MCF 10A (cell line): ENCODE data around the gene MICOS13. TPM values are rescaled to one million over a fixed set of nuclear protein-coding genes. Genes with fewer than 3 reads are reported as not detected.

Experiments
- BruUV-seq: library from RNA; stranded (reverse); fragments of 400-500 nt; replicated peaks from 2 replicates; lab custom pipeline; 2021; lab: Mats Ljungman, UMichigan
- CTCF ChIA-PET: fragments of 300-600 bp; sonication (Branson Sonifier 250); formaldehyde crosslinking; extraction: SDS; loops from one replicate; lab custom pipeline; 2021; ENCODE audit warnings: antibody characterized with exemption, inconsistent platforms; lab: Yijun Ruan, JAX
- POLR2A ChIA-PET: fragments of 300-600, 350-650 bp; sonication (Branson Sonifier 250); formaldehyde crosslinking; extraction: SDS; loops from one replicate; lab custom pipeline; 2020; ENCODE audit warnings: antibody characterized with exemption, inconsistent platforms; lab: Yijun Ruan, JAX
- DNase-seq: peaks from one replicate; pipeline ENCODE4 v3.0.0-alpha.2; 2018; ENCODE audit not compliant: unreplicated experiment
- H3K27ac Mint-ChIP-seq: one replicate; pipeline ENCODE4 v1.8.0; 2022; ENCODE audit warnings: mild to moderate bottlenecking, low read depth, mixed read lengths; ENCODE audit not compliant: unreplicated experiment
- H3K27me3 Mint-ChIP-seq: one replicate; pipeline ENCODE4 v1.8.0; 2022; ENCODE audit warnings: mixed read lengths; ENCODE audit not compliant: insufficient read depth, unreplicated experiment
- H3K36me3 Mint-ChIP-seq: one replicate; pipeline ENCODE4 v1.8.0; 2022; ENCODE audit warnings: mild to moderate bottlenecking, moderate library complexity, mixed read lengths; ENCODE audit not compliant: insufficient read depth, unreplicated experiment
- H3K4me1 Mint-ChIP-seq: one replicate; pipeline ENCODE4 v1.8.0; 2022; ENCODE audit warnings: mixed read lengths; ENCODE audit not compliant: insufficient read depth, unreplicated experiment
- H3K4me3 Mint-ChIP-seq: one replicate; pipeline ENCODE4 v1.8.0; 2022; ENCODE audit warnings: mild to moderate bottlenecking, moderate library complexity, mixed read lengths; ENCODE audit not compliant: unreplicated experiment
- H3K9me3 Mint-ChIP-seq: one replicate; pipeline ENCODE4 v1.8.0; 2022; ENCODE audit warnings: mixed read lengths; ENCODE audit not compliant: unreplicated experiment
- intact Hi-C: fragments of 100-400 bp; cut with micrococcal nuclease; formaldehyde crosslinking; loops from 2 replicates; pipeline ENCODE4 v1.14.1; 2022
- total RNA-seq: library from RNA; stranded (reverse); gene quantifications from 2 replicates; pipeline ENCODE4 v1.2.3, GENCODE V29; 2022
- TF ChIP-seq, protein P1 (sequence below): fragments of 200-600 bp; IDR thresholded peaks from one replicate; pipeline ENCODE4 v1.8.0; 2022; ENCODE audit warnings: antibody characterized with exemption, mild to moderate bottlenecking; ENCODE audit not compliant: unreplicated experiment

Gene MICOS13
- total RNA-seq, 1 experiment from 2014 or later, result 73.0 TPM

DNA sequence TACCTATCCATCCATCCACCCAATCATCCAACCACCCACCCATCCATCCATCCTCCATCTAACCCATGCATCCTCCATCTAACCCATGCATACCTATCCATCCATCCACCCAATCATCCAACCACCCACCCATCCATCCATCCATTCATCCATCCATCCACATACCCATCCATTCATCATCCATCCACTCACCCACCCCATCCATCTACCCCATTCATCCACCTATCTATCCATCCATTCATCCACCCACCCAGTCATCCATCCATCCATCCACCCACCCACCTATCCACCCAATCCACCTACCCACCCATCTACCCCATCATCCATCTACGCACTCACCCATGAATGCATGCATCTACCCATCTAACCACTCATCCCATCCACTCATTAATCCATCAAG, 6.6 kb downstream of the MICOS13 start:
- peaks cover 29% of the 10 kb centered on the region for H3K36me3 Mint-ChIP-seq
- ChIA-PET POLR2A (interaction anchor here (0.8 kb wide), 1 partner anchor 16 kb away, joined by 4 read pairs; the partner anchor contains the start of gene RPL36), CTCF (no interaction called here)
- H3K4me3 Mint-ChIP-seq, result no peak overlapping the region
- no TSS peak for BruUV-seq
- no peak overlapping the region for H3K27ac Mint-ChIP-seq
- H3K4me1 Mint-ChIP-seq, result peaks cover 10% of the 10 kb centered on the region
- TF ChIP-seq, protein P1, sequence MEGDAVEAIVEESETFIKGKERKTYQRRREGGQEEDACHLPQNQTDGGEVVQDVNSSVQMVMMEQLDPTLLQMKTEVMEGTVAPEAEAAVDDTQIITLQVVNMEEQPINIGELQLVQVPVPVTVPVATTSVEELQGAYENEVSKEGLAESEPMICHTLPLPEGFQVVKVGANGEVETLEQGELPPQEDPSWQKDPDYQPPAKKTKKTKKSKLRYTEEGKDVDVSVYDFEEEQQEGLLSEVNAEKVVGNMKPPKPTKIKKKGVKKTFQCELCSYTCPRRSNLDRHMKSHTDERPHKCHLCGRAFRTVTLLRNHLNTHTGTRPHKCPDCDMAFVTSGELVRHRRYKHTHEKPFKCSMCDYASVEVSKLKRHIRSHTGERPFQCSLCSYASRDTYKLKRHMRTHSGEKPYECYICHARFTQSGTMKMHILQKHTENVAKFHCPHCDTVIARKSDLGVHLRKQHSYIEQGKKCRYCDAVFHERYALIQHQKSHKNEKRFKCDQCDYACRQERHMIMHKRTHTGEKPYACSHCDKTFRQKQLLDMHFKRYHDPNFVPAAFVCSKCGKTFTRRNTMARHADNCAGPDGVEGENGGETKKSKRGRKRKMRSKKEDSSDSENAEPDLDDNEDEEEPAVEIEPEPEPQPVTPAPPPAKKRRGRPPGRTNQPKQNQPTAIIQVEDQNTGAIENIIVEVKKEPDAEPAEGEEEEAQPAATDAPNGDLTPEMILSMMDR, result no peak
- intact Hi-C loops, result no loop called here
- H3K27me3 Mint-ChIP-seq, result no peaks in the 10 kb centered on the region
- no peak for DNase-seq
- H3K9me3 Mint-ChIP-seq, result no peaks in the 10 kb centered on the region

DNA sequence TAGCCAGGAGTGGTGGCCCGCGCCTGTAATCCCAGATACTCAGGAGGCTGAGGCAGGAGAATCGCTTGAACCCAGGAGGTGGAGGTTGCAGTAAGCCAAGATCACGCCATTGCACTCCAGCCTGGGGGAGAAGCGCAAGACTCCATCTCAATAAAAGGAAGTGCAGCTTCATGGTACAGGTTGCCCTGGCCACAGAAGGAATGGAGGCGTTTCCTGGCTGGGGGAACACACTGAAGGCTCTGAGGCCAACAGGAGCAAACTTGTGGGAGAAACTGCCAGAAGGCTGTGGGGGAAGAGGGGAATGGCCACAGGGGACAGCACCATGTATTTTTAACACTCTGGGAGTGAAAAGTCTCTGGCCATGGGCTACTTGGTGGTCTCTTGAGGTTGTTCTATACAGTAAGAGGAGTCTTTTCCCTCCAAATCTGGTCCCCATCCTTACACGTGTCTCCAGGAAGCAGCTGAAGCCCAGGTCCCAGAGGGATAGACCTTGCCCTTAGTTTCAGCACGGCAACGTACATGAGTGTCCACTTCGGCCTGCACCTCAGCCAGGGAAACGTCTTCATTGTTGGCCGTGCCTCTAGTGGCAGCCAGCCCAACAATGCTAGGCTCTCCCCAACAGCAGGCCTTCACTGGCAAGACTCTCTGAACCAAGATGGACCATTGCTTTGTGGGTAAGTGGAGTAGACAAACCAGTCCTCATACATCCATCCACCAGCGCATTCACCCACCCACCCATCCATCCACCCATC, 7.4 kb downstream of the MICOS13 start:
- intact Hi-C loops, result no loop called here
- H3K27me3 Mint-ChIP-seq, result no peaks in the 10 kb centered on the region
- no TSS peak for BruUV-seq
- peaks cover 10% of the 10 kb centered on the region for H3K4me1 Mint-ChIP-seq
- CTCF ChIA-PET, result no interaction called here
- DNase-seq, result no peak
- no peak overlapping the region for H3K27ac Mint-ChIP-seq
- no peak overlapping the region for H3K4me3 Mint-ChIP-seq
- H3K36me3 Mint-ChIP-seq, result peaks cover 38% of the 10 kb centered on the region
- POLR2A ChIA-PET, result interaction anchor here (1.0 kb wide), 1 partner anchor 17 kb away, joined by 3 read pairs; no protein-coding TSS in a partner anchor
- TF ChIP-seq, protein P1, result no peak
- H3K9me3 Mint-ChIP-seq, result no peaks in the 10 kb centered on the region

DNA sequence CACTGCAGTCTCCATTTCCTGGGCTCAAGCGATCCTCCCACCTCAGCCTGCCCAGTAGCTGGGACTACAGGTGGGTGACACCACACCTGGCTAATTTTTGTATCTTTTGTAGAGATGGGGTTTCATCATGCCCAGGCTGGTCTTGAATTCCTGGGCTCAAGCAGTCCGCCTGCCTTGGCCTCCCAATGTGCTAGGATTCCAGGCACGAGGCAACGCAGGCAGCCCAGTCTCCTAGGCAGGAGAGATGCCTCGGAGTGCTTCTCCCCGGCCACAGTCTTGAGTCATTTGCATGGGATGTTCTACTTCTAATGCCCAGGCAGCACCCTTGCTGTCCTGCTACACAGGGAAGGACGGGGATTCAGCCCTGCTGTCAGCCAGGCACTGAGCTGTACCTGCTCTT, 8.7 kb downstream of the MICOS13 start:
- TF ChIP-seq, protein P1, result no peak
- no peaks in the 10 kb centered on the region for H3K9me3 Mint-ChIP-seq
- no peak for DNase-seq
- no peak overlapping the region for H3K4me3 Mint-ChIP-seq
- ChIA-PET CTCF (interaction anchor here (0.6 to 1.2 kb wide), 2 partner anchors 11 to 15 kb away, joined by 3 read pairs; no protein-coding TSS in a partner anchor), POLR2A (interaction anchor here (1.6 kb wide), 1 partner anchor 19 kb away, joined by 5 read pairs; no protein-coding TSS in a partner anchor)
- BruUV-seq, result no TSS peak
- peaks cover 51% of the 10 kb centered on the region for H3K36me3 Mint-ChIP-seq
- intact Hi-C loops, result no loop called here
- H3K4me1 Mint-ChIP-seq, result peaks cover 15% of the 10 kb centered on the region
- H3K27ac Mint-ChIP-seq, result no peak overlapping the region
- H3K27me3 Mint-ChIP-seq, result no peaks in the 10 kb centered on the region

DNA sequence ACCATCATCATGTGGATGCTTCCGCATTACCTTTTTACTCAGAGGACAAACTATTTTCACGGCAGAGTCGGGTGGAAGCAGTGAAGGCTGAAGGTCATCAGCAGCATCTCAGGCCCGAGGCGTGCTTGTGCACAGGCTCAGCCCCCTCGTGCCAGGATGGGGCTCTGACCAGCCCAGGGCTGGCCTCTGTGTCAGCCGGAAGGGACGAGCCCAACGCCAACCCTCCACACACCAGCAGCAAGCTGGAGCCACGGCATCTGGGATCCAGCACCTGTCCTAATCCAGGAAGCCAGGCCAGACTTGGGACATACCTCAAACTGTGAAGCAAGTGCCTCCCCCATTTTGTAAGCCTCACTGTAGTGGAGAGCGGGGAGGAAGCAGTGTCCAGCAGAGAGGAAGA, 11.1 kb downstream of the MICOS13 start:
- Mint-ChIP-seq H3K36me3 (peaks cover 74% of the 10 kb centered on the region), H3K4me1 (peaks cover 5% of the 10 kb centered on the region), H3K27ac (no peak overlapping the region), H3K27me3 (no peaks in the 10 kb centered on the region), H3K4me3 (no peak overlapping the region), H3K9me3 (no peaks in the 10 kb centered on the region)
- no TSS peak for BruUV-seq
- no peak for DNase-seq
- TF ChIP-seq, protein P1, result no peak
- POLR2A ChIA-PET, result no interaction called here
- CTCF ChIA-PET, result interaction anchor here (0.6 kb wide), 1 partner anchor 794 kb away, joined by 3 read pairs; no protein-coding TSS in a partner anchor
- intact Hi-C loops, result no loop called here
